ENCODE results near the gene NDRG2.

The NDRG2 gene

DNA sequence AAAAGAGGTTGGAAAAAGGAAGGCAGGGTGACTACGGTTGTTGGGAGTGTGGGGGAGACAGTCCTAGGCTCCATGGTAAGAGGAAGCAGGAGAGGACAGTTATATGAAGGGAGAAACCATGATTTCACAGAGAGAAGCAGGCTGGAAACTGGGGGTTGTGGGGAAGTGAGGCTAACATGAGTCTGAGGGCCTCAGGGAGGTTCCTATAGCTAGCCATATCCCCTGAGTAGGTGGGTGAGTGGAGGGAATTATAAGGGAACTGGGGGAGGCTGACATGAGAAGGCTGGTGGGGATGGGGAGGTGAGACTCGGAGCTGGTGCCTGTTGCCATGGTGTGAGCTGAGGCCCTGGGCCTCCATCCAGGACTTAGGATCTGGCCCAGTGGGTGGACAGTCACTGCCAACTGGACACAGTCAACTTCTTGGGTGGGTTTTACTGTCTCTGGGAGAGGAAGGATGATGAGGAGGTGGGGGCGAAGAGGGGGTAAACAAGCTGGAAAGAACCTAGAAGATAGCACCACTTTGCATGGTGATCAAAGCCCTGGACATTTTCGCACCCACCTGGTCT is 8.4 kb upstream of the NDRG2 start:
- no peak for DNase-seq (ENCODE audit: low read depth in 2 of 2)

DNA sequence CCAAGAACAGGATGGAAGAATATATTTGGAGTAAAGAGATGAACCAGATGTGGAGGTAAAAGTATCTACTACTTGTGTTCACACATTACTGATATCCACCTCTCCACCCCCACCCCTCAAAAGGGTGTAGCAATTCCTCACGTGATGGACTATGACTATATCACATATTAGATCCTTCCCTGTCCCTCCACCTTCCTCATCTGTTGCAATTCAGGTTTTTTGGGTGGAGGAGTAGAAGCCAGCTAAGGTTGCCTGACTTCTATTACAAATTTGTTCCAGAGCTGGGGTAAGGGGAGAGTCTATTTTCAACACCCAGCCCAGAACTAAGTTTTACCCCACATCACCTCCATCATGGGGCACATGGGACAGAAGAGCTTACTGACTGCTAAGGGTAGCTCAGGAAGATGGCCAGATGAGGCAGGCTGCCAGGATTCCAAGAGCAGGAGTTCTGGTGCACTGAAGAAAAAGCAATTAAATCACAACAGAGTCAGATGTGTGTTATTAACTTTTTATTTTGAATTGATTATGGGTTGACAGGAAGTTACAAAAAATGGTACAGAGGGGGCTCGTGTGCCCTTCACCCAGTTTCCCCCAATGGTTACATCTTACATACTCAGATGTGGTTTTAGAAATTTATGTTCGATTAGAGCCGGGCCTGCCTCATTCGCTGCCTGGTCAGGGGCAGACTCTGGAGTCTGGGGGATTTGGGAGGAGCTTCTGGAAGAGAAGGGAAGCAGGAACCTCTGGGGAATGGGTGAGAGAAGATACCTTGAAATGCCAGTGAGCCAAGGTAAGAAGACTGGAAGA is 7.7 kb upstream of the NDRG2 start:
- DNase-seq (ENCODE audit: low read depth in 2 of 2) = no peak

DNA sequence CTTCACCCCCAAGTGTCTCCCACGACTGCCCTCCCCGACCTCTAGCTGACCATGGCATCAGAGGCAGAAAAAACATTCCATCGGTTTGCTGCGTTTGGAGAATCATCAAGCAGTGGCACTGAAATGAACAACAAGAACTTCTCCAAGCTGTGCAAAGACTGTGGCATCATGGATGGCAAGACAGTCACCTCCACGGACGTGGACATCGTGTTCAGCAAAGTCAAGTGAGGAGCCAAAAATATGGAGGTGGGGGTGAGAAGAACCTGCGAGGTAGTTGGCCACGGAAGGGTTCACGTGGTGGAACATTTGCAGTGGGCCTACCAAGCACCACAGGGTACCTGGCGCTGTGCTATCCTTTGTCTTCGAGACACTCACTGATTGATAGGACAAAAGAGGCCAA is 5.7 kb upstream of the NDRG2 start:
- no peak for DNase-seq (ENCODE audit: low read depth in 2 of 2)

DNA sequence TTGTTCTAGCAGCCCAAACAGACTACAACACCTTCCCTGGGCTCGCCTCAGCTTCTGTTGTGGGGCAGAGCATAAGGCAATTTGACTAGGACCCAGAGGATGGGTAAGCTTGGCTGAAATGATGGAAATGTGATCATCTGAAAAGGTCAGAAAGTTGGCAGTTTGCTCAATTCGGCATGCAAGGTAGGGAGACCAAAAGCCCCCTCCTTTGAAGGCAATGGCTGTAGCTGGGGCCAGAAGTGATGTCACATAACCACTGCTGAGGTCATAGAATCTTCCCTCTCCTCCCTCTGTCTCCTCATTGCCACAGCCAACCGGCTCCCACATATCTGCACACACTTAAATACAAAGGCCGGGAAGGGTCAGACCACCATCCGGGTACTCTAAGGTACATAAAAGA is 5.1 kb upstream of the NDRG2 start, which contains the start of gene TPPP2:
TPPP2 (plus strand) TSS at position 301 of the 400 bp plus-strand sequence. CDS start 365 bp downstream, outside the sequence.
- no peak for DNase-seq (ENCODE audit: low read depth in 2 of 2)

DNA sequence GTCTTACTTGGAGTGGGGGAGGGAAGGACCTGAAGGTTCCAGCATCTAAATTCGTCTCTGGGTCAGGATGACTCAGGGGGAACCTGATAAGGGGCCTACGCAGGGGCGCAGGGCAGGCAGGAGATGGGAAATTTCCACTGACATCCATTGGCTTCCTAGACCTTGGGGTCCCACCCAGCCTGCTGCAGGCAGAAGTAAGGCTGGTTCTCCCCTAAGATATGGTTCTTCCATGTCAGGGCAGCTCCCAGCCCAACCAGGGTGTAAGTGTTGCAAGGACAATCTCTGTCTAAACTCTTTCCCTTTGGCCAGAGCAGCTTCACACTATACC is 2.1 kb upstream of the NDRG2 start:
- DNase-seq (ENCODE audit: low read depth in 2 of 2) = no peak

DNA sequence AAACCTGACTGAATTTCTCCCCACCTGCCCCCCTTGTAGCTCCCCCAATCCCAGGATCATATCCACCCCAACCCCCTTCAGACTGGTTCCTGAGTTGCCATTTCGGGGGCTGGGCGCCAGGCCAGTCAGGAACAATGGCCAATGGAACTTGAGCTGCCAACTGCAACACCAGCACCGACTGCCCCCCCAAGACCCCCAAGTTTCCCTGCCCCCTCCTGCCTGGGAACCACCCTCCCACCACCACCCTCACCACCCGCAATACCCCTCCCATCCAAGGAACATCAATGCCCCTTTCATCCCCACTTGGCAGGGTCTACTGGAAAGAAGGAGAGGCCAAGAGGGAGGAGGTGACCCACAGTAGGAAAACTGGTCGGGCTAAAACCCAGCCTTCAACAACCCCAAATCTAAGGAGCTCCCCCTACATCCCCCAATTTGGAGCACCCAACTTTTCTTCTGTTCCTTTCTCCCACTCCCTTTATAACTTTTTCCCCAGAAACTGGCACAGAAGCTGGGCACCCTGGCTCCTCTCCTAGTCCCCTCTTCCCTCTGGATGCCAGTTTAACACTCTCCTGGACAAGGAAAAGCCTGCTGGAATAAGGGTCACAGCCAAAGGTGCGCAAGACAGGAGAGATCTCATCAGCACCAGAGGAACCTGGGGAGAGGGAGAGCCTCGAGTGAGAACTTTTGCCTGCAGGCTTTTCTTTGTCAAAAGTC is 1.6 kb upstream of the NDRG2 start:
- no peak for DNase-seq (ENCODE audit: low read depth in 2 of 2)

DNA sequence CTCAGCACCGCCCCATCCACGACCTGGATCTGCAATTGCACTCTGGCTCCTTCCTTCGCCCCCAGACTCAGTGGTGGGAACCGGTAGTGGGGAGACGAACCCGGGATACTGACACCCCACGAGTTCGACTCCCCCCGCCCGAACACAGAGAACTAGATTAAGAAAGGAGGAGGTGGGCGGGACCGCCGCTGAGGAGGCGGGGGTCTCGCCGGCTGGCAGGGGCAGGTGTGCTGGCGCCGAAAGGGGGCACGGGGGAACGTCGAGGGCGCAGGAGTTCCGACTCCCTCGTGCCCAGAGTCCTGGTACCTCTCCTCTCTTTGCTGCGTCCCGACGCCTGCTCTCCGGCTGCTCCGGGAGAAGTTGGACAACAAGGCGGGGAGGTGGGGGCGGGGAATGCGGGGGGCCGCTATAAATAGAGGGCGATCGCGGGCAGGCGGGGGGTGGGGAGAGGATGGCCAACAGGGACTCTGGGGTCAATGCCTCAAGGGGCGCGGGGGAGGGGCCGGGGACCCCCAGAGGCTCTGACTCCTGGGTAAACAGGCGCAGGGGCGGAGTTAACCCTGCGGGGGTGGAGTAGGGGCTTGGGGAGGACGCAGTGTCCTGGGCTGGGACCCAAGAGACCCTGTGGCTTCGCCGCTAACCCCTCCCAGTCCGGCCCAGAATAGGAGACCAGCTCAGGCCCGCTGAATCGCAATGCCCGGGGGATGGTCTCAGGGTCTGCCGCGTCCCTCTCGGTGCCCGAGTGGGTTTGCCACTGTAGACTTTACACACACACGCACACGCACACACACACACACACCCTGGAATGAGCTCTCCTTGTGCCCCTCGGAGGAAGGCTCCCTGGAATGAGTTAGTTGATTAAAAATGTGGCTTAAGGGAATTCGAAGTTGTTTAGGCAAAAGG is 761 bp upstream of the NDRG2 start:
- peak in 1 of 2 donors; percentile 10 for DNase-seq (ENCODE audit: low read depth in 2 of 2)

DNA sequence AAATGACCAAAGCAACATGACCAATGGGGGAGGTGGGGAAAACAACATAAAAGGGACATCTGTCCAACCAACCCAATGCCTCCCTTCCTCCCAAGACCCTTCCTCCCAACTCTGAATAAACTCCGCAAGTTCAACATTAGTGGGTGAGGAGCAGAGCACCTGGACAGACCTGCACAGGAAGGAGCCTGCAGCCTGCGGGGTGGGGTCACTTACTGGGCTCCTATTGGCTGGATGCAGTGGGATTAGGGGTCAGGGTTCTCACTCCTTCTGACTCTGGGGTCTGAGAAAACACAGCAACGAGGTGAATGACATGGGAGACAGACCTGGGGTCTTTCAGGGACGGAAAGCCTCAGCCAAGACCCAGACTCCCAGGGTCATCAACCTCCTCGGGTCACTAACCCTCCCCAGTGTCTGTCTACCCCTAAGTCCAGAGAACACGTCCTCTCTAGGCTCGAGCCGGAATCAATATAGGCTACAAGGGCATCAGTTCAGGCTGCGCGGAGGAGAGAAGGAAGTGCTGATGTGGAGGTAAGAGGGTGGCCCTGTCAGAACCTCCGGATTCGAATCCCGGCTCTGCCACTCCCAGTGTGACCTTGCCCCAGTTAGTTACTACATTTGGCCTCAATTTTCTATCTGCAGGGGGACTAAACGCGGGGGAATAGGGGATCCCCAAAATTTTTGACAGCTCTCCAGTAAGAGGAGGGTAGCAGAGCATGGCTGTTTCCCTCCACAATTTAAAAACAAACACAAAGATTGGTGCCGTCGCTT is 860 bp downstream of the NDRG2 start:
- DNase-seq (ENCODE audit: low read depth in 2 of 2) = no peak

DNA sequence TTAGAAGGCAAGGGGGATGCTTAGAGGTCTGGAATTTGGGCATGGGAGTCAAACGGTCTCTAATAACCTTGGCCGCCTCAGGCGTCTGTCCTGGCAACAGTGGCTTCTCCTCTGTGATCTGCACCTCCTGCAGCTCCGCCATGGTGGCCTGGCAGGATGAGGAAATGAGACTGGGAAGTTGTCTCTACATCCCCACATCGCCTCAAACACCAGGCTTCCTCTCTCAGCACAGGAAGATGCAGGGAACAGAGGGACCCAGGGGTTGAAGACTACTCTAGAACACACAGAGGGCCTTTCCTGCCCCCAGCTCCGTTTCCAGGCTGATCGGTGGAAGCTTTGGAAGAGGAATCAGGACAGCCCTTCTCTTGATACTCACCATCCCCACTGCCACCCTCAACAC is 1.7 kb downstream of the NDRG2 start:
- DNase-seq (ENCODE audit: low read depth in 2 of 2) = no peak

DNA sequence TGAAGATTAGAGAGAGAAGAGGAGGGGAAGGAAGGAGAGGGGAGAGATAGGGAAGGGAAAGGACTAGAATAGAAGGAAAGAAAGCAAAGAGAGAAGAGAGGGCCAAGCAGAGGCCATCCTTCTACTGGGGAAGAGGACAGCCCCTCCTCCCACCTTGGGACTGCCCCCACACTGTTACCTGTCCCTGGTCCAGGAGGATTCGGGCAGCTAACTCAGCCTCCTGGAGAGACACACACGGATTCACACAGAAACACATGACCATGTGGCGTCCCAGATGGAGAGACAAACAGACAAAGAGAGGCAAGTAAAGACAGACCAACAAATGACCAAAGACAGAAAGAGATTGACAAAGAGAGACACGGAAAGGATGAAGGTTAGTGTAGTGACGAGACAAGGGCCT is 2.2 kb downstream of the NDRG2 start:
- DNase-seq (ENCODE audit: low read depth in 2 of 2) = no peak

DNA sequence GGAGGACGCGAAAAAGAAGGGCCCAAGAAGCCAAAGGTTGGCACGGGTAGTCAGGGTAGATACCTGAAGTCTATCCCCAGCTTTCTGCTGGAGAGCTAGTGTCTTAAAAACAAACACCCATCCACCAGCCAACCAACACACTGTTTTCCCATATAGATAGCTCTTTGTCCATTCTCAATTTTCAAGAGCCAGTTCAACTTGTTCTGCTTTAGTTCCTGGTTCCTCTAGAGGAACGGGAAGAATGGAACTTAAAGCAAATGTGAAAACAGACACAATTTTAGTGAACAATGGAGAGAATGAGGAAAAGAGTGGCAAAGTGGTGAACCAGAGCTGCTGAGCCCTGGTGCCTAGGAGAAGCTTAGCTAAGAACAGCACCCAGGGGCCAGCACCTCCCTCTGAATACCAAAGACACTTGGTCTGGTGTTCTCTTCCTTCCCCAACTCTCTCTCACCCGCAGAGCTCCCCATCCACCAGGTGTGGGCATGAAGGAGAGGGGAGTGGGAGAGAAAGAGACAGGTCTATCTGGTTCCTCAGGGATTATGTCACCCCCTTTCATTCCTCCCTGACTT is 3.8 kb downstream of the NDRG2 start:
- DNase-seq (ENCODE audit: low read depth in 2 of 2) = no peak

DNA sequence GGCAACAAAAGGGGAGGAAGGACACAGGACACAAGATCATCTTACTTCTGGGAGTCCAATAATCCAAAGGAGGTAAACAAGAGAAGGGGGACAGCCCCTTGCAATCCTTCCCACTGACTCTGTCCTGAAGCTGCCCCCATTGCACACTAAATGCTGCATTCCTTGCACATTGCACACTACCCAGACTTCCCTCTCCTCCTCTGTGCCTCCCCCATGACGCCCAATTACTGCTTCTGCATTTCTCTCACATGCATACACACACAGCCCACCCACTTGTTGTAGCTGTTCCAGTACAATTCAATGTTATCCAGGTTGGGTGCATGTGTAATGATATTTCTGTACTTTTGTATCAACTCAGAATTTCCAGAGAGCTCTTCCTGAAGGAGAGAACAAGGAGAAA is 5.5 kb downstream of the NDRG2 start:
- no peak for DNase-seq (ENCODE audit: low read depth in 2 of 2)

DNA sequence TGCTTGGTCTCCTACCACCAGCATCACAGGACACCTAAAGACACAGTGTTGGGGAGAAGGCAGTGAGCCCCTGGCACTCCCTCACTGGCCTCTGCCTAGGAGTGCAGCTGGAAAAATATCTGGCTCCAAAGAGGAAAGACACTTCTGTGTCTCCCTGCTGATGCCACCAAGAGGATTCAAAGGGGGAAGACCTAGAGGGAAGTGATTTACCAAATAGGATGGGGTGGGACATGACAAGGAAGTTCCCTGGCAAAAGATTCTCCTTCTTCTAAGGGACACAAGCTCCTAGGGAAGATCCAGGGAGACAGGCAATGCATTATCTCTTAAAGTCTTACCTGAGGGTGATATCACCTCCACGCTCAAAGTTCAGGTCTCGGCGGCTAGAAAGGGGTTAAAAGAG is 6.1 kb downstream of the NDRG2 start:
- DNase-seq (ENCODE audit: low read depth in 2 of 2) = no peak

DNA sequence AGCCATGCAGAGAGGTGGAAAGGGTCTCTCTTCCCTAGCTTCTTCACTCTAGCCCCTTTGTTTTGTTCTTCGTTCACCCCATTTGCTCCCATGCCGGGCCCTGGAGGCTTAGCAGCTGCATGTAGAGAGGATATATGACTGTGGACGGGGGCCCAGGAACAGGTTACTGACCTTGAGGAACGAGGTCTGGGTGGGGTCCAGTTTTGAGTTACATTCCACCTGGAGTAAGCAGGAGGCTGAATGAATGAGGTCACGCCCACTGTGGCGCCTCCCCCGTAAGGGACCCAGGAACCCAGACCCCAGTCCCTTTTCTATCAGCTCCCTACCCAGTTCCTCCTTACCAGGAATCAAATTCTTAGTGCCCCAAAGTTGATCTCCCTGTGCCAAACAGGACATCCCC is 6.6 kb downstream of the NDRG2 start:
- no peak for DNase-seq (ENCODE audit: low read depth in 2 of 2)

DNA sequence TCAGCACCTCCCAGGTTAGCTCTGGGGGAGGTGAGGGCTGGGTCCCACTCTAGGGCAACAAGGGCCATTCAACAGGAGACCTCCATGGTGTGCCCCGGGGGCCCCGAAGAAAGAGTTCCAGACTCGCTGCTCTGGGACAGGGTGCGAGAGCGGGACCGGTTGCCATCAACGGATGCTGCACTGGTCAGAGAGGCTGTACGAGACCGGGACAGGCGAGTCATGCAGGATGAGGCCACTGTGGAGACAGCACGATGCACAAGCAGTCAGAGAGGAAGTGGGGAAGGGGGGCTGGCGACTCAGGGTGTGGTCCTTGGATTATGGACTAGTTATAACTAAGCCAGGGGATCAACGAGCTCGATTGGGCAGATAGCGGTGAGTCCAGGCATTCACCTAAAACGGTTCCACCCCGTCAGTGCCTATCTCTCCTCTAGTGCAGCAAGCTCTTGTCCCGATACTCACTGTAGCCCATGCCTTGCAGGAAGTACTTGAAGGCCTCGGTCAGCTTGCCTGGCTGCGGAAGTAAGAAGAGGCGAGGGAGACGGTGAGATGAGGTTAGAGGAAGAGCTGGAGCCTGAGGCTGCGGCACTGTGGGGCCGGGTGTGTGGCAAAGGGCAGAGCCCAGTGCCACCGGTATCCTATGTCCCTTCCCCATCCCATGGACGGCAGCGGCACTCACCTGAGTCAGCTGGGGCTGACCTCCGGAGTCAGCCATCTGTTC is 7.2 kb downstream of the NDRG2 start:
- DNase-seq (ENCODE audit: low read depth in 2 of 2) = no peak

DNA sequence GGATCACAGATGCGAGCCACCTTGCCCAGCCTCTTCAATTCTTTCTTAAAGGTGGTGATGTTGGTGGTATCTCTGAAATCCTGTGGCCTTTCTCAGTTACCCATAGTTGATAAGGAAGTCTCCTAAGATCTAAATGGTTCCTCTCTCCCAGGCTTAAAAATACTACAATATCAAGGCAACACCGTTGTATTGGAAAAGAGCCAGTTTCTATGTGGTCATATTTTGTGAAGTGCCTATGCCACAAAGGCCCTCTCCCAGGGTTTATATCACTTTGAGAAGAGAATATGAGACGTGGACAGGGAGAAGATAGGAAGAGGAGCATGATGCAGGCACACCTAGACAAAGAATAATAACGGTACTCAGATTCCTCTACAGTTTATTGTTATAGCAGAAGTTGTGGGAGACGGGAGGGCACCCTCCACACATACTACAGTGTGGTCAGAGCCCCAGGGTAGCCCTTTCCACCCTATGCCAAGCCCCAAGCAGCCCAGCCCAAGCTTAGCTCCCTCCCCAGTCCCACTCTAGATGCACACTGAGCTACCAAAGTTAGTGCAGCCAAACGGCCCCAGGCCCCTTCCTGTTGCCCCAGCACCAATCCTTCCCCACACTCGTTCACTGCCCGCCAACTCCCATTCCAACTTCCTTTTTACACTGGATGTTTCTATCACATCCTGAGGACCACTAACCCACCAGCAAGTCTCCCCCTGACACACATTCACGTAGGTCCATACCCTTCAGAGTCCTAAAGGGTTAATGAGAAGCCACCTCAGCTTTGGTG is 8.3 kb downstream of the NDRG2 start:
- no peak for DNase-seq (ENCODE audit: low read depth in 2 of 2)

DNA sequence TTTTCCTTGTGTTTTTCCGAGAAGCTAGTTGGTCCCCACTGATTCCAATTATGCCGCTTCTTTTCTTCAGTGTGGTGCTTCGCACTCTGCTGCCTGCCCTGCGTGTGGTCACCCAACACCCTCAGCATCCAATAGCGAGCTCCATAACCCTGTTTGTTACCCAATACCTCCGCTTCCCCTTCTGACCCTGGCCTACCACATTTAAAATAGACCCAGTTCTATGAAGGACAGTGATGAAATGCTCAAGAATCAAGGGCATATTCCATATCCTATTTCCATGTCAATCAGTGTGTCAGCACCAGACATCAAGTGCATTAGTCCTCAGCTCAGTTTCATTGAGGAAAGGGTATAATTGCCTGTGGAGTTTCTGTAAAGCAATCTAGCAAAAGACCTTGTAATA is 9.5 kb downstream of the NDRG2 start:
- DNase-seq (ENCODE audit: low read depth in 2 of 2) = no peak

DNA sequence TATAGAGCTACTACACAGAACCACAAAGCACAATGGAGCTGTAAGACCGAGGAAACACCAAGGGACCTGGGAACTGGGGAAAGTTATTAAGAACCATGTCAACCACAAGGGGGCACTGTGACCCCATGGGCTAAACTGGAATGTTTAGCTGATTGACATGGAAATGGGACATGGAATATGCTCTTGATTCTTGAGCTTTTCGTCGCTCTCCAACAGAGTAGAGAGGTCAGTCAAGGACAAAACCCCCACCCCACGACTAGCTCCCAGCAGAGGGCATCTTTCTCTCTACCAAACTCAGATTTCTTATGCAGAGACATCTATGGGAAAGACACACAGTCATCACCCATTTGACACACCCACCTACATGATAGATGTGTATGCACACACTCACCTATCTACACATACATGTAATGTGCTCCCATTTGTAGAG is 10.1 kb downstream of the NDRG2 start:
- DNase-seq (ENCODE audit: low read depth in 2 of 2) = peak; percentile 78 to 82

DNA sequence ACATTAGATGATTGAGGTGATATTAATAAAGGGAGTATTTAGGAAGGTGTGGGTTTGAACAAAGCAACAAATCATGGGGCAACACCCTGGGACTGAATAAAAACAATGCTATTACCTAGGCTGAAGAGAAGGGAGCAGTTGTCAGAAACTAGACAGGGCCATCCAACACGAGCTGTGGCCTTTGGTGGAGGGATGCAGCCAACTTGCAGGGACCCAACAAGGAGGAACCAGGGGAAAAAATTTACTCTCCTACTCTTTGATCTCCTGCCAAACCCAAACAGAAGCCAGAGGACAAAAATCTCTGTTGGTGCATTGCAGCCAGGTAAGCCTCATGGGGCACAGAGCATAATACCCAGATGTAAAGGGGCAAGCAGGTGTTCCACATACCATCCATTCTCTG is 13.7 kb downstream of the NDRG2 start:
- no peak for DNase-seq (ENCODE audit: low read depth in 2 of 2)
